ENCODE data around the gene MOGAT3.

MOGAT3 gene

GRCh38 chr7:101172005-101172853 is 28.6 kb downstream of the MOGAT3 start:
- DNase-seq: peak; percentile 81

GRCh38 chr7:101171442-101171837 is 29.4 kb downstream of the MOGAT3 start:
- no peak for DNase-seq

GRCh38 chr7:101170617-101171441 is 30.0 kb downstream of the MOGAT3 start:
- no peak for DNase-seq

GRCh38 chr7:101169838-101170551 is 30.8 kb downstream of the MOGAT3 start:
- peak; percentile 66 for DNase-seq

GRCh38 chr7:101169110-101169837 is 31.6 kb downstream of the MOGAT3 start:
- DNase-seq: no peak

- no peak for DNase-seq
These were observed 32.3 kb downstream of the MOGAT3 start for GRCh38 chr7:101168412-101169049.

- DNase-seq: no peak
These were observed 33.0 kb downstream of the MOGAT3 start for GRCh38 chr7:101167645-101168411.

- no peak for DNase-seq
These were observed 33.8 kb downstream of the MOGAT3 start for GRCh38 chr7:101166909-101167644.

- DNase-seq: no peak
These were observed 34.3 kb downstream of the MOGAT3 start for GRCh38 chr7:101166648-101166908.

- DNase-seq: no peak
These were observed 34.7 kb downstream of the MOGAT3 start for GRCh38 chr7:101165958-101166647.

- DNase-seq: peak; percentile 95
These were observed 35.5 kb downstream of the MOGAT3 start, which contains the start of gene VGF for GRCh38 chr7:101165075-101165957. TSS of gene VGF (minus strand) at chr7:101165569. CDS start at chr7:101164843, 726 bp downstream.

- DNase-seq: no peak
These were observed 36.6 kb downstream of the MOGAT3 start for GRCh38 chr7:101164071-101164840.

GRCh38 chr7:101163279-101164070 is 37.4 kb downstream of the MOGAT3 start:
- DNase-seq: peak; percentile 76

- peak; percentile 76 for DNase-seq
These were observed 38.1 kb downstream of the MOGAT3 start for GRCh38 chr7:101162551-101163278.

GRCh38 chr7:101161692-101162471 is 39.0 kb downstream of the MOGAT3 start:
- DNase-seq: no peak

- DNase-seq: no peak
These were observed 39.9 kb downstream of the MOGAT3 start for GRCh38 chr7:101160910-101161309.
